Measurements from ENCODE around the gene PTPN11.
"Not testable (repeated sequence)": the region's sequence is repeated elsewhere in the genome, so short reads cannot be mapped to it uniquely, and the experiment has no call there.

The PTPN11 gene

GRCh38 chr12:112514926-112515642 lies 96.3 kb downstream of the PTPN11 start:
- no peak for DNase-seq (ENCODE audit: low spot score)

- no peak for DNase-seq (ENCODE audit: low spot score)
Measured at GRCh38 chr12:112515868-112516267, 97.1 kb downstream of the PTPN11 start.

DNA sequence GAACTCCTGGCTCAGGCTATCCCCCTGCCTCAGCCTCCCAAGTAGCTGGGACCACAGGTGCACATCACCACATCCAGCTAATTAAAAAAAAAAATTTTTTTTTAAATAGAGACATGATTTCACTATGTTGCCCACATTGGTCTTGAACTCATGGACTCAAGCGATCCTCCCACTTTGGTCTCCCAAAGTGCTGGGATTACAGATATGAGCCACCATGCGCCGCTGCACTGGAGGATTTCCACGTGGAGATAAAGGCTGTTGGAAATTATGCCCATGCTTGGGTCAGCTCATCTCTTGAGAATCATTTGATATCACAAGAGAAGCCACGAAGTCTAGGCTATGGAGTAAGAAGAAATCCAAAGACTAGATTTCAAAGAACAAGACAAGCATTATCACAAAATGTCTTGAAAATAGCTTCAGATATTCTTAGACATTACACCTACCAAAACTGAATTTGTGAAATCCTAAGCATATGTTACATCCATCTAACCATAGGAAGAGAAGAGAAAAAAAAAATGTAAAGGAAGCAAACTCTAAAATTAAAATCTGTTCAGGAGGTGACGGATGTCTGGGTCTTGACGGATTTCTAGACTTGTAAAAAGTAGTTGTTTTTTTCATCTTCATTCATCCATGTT lies 99.1 kb downstream of the PTPN11 start:
- no peak for DNase-seq (ENCODE audit: low spot score)

GRCh38 chr12:112518365-112518735 lies 99.6 kb downstream of the PTPN11 start:
- no peak for DNase-seq (ENCODE audit: low spot score)

DNA sequence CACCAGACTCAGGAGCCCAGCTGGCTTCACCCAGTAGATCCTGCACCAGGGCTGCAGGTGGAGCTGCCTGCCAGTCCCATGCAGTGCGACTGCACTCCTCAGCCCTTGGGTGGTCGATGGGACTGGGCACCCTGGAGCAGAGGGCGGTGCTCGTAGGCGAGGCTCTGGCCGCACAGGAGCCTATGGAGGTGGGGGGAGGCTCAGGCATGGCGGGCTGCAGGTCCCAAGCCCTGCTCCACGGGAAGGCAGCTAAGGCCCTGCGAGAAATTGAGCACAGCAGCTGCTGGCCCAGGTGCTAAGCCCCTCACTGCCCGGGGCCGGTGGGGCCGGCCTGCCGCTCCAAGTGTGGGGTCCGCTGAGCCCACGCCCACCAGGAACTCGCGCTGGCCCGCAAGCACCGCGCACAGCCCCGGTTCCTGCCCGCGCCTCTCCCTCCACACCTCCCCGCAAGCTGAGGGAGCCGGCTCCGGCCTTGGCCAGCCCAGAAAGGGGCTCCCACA lies 101.1 kb downstream of the PTPN11 start:
- DNase-seq (ENCODE audit: low spot score) = not testable (repeated sequence)

DNA sequence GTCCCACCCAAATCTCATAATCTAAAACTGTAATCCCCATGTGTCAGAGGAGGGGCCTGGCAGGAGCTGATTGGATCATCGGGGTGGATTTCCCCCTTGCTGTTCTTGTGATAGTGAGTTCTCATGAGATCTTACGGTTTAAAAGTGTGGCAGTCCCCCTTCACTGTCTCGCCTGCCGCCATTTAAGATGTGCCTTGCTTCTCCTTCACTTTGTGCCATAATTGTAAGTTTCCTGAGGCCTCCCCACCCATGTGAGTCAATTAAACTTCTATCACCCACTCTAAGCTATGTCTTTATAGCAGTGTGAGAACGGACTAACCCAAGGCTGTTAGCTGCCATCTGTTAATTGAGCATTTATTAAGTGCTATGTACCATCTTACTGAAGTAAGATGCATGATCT lies 105.1 kb downstream of the PTPN11 start:
- no peak for DNase-seq (ENCODE audit: low spot score)

GRCh38 chr12:112524269-112524668 lies 105.5 kb downstream of the PTPN11 start:
- no peak for DNase-seq (ENCODE audit: low spot score)

DNA sequence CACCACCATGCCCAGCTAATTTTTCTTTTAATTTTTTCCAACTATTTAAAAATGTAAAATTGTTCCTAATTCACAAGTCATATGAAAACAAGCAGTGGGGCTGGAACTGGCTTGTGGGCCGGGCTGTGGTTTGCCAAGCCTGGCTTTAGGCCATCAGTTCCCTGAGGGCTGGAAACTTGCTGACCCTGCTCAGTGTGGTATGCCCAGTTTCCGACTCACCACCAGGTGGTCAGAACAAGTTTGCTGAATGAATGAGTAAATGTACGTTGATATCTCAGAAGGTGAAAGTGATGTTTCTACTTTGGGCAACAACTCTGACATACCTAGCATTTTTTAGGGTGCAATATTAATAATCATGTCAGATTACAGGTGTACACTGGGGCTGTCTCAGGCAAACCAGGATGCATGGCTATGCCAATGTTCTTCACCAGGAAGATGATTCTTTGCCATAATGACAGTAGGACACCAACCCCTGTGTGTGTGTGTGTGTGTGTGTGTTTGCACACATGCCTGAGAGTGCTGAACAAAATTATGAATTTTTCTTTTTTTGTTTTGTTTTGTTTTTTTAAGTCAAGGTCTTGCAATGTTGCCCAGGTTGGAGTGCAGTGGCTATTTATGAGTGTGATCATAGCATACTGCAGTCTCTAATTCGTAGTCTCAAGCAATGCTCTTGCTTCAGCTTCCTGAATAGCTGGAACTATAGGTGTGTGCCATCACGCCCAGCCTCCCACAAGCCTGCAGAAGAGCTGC lies 106.1 kb downstream of the PTPN11 start:
- DNase-seq (ENCODE audit: low spot score) = peak; percentile 31

DNA sequence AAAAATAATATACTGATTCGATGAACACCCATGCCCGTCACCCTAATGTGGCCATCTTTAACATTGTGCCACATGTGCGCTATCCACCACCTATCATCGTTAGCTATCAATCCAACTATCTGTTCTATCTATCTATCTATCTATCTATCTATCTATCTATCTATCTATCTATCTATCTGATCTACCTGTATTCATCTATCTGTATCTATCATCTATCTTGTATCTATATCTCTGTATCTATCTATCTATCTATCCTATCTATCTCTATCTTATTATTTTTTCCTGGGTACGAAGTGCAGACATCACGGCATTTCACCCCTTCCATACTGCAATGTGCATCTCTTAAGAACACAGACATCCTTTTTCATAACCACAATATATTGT lies 106.7 kb downstream of the PTPN11 start:
- DNase-seq (ENCODE audit: low spot score) = no peak

DNA sequence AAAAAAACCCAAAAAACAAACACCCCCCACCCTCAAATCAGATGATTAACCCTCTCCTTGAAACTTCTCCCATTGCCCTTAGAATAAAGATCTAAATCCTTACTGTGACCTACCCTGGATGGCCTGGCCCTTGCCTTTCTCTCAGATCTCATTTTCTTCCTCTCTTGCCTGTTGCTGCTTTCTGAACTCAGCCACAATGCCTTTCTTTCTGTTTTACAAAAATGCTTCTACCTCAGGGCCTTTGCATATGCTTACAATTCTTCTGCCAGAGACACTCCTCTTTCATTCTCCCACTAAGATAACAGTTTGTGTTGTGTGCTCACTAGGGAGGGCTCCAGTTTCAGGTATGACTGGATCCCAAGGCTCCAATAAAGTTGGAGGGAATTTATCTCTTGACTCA lies 108.3 kb downstream of the PTPN11 start:
- no peak for DNase-seq (ENCODE audit: low spot score)

DNA sequence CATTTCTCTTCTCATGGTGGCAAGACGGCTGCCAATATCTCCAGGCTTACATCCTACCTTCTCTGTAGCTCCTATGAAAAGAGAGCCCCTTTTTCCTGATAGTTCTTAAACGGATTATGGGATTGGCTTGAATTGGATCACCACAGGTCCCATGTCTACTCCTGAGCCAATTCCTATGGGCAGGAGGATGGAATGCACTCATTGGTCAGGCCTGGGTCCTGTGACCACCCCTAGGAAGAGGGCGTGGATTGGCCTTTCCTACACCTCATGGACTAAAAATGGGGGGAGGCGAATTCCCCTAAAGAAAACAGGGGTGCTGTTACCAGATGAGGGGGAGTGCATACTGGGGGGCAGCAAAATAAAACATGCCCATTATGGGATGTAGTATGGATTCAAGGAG lies 108.8 kb downstream of the PTPN11 start:
- DNase-seq (ENCODE audit: low spot score) = no peak

DNA sequence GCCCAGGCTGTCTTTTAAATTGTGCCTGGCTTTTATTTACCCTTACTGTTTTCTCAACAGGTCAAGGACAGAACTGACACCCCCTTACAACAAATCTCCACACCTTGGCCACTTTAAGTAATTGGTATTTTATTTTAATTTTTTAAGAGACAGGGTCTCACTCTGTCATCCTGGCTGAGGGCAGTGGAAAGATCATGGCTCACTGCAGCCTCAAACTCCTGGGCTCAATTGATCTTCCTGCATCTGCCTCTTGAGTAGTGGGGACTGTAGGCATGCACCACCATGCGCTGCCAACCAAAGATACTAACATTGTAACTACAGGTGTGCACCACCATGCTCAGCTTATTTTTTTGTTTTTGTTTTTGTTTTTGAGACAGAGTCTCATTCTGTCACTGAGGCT lies 109.8 kb downstream of the PTPN11 start:
- no peak for DNase-seq (ENCODE audit: low spot score)

DNA sequence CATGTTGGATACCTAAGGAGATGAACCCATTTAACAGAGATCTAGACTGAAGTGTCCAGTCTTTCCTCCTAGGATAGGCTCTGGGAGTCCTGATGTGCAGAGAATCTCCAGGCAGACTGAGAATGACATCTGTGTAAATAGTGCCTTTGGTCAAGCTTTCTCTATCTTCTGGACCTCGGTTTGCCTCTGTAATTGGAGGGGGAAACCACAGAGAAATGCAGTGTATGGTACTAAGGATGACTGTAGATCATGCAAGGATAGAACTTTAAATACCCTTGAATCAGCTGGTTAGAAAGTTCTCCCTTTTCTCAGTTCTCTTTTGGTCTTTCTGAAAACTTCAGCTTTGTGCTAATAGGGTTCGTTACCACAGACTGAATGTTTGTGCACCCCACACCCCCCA lies 112.2 kb downstream of the PTPN11 start:
- DNase-seq (ENCODE audit: low spot score) = no peak

DNA sequence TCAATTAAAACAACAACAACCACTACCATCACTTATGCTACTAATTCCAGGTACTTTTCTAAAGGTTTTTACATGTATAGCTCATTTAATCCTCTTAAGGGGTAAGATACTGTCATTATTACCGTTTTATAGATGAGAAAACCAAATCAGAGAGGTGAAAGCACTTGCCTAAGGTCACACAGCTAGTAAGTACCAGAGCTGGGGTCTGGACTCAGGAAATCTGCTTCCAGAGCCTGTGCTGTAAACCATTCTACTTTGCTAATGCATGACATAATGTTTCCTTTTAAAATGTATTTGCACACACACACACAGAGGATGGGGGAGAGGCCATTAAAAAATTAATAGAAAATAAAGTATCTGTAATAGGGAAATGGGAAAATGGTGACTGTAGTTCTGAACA lies 113.4 kb downstream of the PTPN11 start:
- no peak for DNase-seq (ENCODE audit: low spot score)

DNA sequence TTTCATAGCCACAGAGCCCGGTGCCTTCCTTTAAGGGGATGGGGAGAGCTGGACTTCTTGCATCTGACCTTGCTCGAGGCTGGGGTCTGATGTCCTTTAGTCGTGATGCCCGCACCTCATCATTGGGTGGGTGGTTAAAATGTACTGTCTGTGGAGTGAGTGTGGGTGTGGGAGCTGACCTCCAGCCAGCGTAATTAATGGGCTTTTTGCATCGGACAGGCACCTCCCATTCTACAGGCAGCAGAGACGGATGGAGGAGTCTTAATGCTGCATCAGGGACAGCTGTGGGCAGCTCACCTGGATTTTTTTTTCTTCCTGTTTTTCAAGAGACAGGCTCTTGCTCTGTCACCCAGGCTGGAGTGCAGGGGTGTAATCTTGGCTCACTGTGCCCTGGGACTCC lies 114.8 kb downstream of the PTPN11 start:
- no peak for DNase-seq (ENCODE audit: low spot score)

- DNase-seq (ENCODE audit: low spot score) = no peak
Measured at GRCh38 chr12:112535017-112535416, 116.3 kb downstream of the PTPN11 start.

GRCh38 chr12:112535637-112536366 lies 117.1 kb downstream of the PTPN11 start:
- DNase-seq (ENCODE audit: low spot score) = no peak

- DNase-seq (ENCODE audit: low spot score) = no peak
Measured at GRCh38 chr12:112536367-112536730, 117.6 kb downstream of the PTPN11 start.

DNA sequence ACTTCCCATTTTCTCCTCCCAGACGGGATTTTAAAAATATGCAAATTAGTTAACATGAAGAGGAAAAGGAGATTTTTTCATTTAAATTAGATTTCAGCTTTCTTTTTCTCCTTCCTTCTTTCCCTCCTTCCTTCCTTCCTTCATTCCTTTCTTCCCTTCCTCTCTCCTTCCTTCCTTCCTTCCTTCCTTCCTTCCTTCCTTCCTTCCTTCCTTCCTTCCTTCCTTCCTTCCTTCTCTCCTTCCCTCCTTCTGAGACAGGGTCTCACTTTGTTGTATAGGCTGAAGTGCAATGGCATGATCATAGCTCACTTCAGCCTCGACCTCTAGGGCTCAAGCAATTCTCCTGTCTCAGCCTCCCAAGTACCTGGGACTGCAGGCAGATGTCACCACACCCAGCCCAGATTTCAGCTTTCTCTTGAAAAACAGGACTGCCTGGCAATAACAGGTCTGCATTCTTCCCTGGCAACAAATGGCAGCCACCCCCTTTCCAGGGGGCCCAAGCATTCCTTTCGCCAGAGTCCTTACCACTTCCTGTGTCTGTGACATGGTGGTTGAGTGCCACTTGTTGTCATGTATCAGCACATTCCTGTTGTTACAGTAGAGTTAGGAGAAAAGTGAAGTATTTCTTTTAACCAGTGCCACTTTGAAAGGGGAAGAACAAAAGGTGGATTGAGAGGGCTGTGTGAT lies 119.1 kb downstream of the PTPN11 start:
- no peak for DNase-seq (ENCODE audit: low spot score)

- DNase-seq (ENCODE audit: low spot score) = no peak
Measured at GRCh38 chr12:112538740-112539139, 120.0 kb downstream of the PTPN11 start.

- no peak for DNase-seq (ENCODE audit: low spot score)
Measured at GRCh38 chr12:112539221-112539620, 120.5 kb downstream of the PTPN11 start.

DNA sequence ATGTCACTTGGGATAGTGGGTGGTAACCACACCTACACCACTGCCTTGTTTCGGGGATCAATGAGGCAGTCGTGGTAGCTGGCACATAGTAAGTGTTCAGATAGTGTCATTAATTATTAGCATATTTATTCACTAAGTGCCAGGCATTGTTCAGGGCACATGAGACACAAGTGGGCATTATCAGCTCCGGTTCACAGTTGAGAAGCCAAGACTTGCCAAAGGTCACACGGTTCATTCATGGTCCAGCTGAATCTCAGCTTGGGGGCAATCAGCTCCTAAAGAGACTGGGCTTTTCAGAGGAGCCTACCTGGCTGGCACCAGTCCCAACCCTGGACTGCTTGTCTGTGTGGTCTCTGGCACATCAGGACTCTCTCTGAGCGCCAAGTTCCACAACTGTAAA lies 121.3 kb downstream of the PTPN11 start:
- DNase-seq (ENCODE audit: low spot score) = no peak

Data from HuH-7 (cell line).